T47D (cell line): Measurements from ENCODE around the gene PTPRT.
A peak's percentile ranks its signal among the peaks of the same experiment; 100 is the strongest.

ENCODE experiments used
- DNase-seq, 2 experiments: peaks; one replicate each; pipeline versions ENCODE4 v3.0.0 to v3.0.0-alpha.2; 2011 to 2012; ENCODE audit warnings: low read depth in 1 of 2, low spot score in 1 of 2
- JUND ChIP-seq: IDR thresholded peaks from 2 replicates; pipeline ENCODE4 v1.6.1; 2012; ENCODE audit warnings: low read depth
- in situ Hi-C: cut with HindIII; loops from 2 replicates; pipeline ENCODE4 v1.10.0; 2016; ENCODE audit warnings: low sequenced_read_pairs, low pct_unique_long_range_greater_than_20kb

The PTPRT gene

DNA sequence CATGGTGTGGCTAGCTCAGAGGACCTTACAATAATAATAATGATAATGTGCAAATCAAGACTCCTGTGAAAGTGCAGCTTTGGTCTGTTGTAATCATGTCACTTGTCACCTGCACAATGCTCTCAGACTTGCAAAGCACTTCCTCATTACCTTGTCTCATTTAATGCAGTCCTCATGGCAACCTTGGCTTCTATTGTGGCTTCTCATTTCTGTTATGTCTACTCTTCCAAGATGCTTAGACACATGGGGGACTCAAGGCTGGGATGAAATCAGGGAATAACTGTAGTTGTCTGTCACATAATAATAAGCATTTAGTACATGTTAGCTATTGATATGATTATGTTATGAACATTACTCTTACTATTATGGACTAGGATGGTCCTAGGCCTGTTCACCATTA is 484.2 kb downstream of the PTPRT start:
- in situ Hi-C loops = no loop called here
- TF ChIP-seq JUND = no peak
- DNase-seq = no peak

DNA sequence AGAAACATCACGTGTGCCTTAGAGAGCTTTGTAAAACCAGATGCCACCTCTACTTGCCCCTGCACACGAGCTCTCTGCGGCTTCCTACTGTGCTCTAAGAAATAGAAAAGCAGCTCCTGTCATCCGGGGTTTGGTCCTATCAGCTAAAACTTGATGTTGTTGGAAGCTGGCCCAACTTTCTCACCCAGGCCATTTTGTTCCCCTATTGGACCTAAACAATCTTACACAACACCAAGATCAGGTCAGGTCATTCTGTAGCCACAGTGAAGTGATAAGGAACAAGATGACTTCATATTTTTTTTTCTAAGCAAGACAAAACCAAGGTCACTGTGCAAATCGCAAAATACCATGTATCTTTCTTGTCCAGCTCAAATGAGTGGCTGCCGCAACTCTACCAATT is 486.0 kb downstream of the PTPRT start:
- TF ChIP-seq JUND = no peak
- DNase-seq = no peak
- in situ Hi-C loops = no loop called here

DNA sequence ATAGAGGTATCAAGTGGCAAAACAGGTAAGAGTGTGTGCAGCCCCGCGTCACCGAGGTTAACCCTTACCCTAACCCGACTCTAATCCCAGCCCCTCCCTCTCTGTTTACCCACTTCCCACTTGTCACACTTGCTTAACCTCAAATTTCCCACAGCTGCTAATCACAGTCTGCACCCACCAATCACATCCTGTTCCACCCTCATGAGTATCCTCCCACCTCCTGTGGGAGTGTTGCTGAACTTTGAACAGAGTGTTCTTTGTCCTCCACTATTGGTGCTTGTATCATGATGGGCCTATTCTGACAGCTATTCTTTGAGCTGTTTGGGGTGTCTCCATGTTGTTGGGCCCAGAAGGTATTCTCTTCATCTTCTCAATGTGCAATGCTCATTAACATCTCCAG is 487.8 kb downstream of the PTPRT start:
- no peak for DNase-seq
- TF ChIP-seq JUND = no peak
- in situ Hi-C loops = no loop called here

DNA sequence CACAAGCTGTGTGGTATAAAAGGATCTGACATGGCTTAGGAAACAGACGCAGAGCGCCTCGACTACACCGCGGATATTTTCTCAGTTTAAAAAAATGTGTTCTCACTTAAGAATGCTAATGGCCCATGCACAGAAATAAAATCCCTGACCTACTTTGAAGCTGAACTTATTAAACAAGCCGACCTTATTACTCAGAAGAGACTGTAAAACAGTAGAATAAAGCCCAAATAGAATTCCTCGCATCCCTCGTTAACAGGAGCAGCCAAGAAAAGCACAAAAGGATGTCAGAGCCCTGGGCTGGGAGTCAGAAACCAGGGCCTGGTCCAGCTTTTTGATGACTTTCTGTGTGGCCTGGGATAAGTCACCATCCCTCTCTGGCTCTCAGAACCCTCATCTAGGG is 489.3 kb downstream of the PTPRT start:
- no peak for TF ChIP-seq JUND
- in situ Hi-C loops = no loop called here
- no peak for DNase-seq

DNA sequence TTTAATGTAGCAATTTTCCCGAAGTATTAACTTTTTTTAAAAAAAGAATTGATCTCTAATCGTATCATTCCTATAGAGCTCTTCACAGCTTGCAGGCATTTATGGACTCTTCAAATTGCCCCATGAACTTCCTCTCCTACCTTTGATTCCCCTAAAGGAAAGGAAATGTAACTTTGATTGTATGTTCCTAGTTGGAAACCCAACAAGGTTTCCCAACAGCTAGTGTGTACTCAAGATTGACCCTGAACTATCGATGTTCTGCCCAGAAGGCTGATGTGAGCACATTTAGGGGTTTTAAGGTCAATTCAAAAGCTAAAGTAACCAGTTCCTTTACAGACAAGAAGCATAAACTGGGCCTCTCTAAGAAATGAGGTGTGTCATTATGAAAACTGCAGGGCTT is 491.7 kb downstream of the PTPRT start:
- in situ Hi-C loops = no loop called here
- DNase-seq = no peak
- no peak for TF ChIP-seq JUND

DNA sequence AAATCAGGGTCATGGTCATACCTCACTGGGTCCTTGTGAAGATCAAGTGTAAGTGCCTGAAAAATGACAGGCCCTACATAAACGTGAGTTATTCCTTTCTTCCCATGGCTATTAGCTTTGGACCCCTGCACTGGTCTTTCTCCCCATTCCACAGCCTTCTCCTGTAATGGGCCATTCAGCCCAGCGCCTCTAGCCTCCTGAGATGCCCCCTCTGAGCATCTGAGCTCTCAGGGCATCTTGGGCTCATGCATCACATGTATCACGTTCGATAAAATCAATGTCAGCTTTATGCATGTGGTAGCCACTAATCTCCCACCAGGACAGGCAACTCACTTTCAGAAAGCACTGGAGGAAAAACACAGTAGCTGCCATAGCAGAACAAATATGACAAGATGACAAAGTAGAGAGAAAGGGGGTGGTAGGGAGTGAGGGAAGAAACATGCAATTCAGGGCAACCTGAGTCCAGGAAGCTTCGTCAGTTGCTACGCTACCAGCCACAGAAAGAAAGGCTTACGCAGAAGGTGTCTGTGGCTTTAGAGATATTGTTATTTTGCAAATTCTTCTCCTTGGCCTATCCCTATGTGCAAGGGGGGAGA is 498.8 kb downstream of the PTPRT start:
- in situ Hi-C loops = no loop called here
- no peak for TF ChIP-seq JUND
- no peak for DNase-seq

DNA sequence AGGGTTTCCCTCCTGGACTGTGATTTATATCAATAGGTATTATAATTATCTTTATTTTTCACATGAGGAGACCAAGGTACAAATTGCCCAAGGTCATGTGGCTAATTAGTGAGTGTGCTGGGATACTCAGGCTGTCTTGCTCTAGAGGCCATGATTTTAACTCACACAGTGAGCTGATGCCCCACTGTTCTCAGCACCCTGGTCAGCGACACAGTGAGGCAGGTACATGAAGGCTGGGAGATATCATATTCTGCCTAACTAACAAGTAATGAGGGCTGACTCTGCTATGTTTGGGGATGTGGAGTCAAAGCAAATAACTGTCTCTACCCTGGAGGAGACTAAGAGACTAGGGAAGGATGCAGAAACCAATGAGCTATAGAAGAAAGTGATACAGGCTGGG is 501.1 kb downstream of the PTPRT start:
- TF ChIP-seq JUND = no peak
- in situ Hi-C loops = no loop called here
- DNase-seq = peak; percentile 17 to 39

DNA sequence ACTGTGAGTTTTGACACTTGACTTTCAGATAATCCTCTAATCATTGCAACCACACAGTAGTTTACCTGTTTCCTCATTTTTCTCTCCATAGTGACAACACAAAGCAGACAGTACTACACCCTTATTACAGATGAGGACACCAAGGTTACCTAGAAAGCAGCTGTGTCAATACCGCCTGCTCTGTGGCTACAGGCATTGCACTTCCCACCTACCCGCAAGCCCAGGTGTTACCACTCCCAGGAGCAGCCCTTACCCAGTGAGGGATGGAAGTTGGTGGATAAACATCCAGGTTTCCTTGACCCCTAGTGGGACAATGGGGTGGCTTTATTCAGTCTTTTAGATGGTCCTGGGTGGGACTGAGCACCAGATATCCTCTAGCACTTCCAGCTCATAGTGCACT is 503.6 kb downstream of the PTPRT start:
- in situ Hi-C loops = no loop called here
- TF ChIP-seq JUND = no peak
- no peak for DNase-seq

DNA sequence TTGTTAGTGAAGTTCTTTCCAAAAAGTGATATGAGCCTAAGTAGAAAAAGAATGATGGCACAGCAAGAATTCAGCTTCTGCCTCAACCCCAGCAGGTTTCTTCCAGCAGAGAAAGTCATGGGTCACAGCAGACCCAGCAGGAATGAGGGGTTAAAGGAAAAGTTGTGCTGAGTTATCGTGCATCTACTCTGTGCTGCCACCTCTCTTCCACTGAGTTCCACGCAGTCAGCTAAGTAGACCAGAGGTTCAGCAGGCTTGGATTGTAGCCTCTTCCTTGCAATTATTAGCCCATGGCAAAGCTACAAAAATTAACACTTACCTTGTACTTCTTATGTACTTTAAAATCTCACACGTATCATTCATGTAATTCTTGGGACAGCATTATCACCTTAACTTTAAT is 510.8 kb downstream of the PTPRT start:
- TF ChIP-seq JUND = no peak
- no peak for DNase-seq
- in situ Hi-C loops = no loop called here

DNA sequence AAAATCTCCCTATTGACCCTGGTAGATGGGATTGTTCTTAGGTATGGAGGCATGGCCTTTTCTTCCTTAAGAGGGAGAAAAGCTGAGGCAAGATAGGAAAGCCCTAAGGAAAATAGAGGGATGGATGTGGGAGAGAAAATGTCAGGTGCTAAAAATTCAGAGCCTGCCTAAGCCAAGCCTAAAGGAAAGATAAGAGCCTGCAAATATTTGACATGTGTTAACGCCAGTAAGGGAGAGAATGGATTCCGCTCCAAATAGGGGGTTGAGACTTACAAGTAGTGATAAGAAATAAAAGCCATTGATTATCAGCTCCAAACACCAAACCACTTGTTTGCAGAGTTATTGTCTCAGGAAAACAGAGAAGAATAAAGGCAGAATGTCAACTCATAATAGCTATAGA is 533.6 kb downstream of the PTPRT start:
- in situ Hi-C loops = no loop called here
- no peak for TF ChIP-seq JUND
- no peak for DNase-seq

DNA sequence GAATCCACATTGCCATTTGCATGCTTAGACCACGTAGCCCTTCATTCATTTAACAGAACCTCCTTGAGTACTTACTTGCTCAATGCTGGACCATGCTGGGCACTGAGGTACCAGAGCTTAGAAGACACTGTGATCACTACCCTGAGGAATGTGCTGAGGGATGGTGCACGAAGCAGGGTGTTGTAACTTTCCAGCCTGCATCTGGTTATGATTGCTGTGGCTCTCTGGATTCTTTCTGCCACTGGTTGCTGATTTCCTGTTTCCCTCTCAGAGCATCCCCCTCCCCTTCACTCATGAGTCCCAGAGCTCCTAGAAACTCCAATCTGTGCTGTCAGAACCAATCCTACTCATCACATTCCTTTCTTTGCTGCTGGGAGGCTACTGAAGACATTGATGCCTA is 537.4 kb downstream of the PTPRT start:
- DNase-seq = no peak
- no peak for TF ChIP-seq JUND
- in situ Hi-C loops = no loop called here

DNA sequence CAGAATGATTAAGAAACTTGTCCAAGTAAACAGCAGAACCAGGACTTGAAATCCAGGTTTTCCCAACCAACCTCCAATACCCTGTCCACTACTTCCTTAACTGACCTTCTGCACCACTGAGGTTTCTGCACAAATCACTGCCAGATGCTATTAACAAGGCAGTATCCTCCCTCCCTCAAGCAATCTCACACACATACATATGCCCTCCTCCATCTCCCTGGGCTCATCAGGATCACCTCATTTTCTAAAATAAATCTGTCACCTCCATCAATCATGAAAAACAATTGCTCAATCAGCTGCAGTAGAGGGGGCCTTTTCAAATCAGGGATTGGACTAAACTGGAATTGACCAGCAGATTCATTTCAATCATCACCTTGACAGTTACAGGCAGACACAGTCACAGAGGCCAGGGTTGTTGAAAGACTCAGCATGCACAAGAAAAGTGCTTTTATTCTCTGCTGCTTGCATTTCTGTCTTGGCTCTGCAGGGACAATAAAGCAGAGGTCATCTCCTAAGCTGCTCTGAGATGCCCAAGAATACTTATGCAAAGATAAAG is 539.4 kb downstream of the PTPRT start:
- in situ Hi-C loops = no loop called here
- DNase-seq = no peak
- TF ChIP-seq JUND = no peak

DNA sequence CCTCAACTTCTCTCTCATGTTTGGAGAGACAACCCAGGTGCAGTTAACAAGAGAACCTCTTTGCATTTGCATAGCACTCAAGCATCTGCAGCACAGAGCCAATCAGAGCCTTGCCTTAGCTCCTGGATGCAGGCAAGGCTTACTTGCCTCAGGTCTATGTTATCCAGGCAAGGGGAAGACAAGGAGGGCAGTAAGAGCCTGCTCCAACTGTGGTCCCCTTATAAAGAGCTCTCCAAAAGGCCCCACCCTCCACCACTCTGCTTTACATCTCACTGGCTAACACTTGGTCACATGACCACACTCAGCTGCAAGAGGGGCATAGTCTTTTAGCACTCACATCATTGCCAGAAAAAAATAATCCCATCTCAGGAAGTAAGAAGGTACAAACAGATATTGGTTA is 540.0 kb downstream of the PTPRT start:
- in situ Hi-C loops = no loop called here
- no peak for TF ChIP-seq JUND
- no peak for DNase-seq

DNA sequence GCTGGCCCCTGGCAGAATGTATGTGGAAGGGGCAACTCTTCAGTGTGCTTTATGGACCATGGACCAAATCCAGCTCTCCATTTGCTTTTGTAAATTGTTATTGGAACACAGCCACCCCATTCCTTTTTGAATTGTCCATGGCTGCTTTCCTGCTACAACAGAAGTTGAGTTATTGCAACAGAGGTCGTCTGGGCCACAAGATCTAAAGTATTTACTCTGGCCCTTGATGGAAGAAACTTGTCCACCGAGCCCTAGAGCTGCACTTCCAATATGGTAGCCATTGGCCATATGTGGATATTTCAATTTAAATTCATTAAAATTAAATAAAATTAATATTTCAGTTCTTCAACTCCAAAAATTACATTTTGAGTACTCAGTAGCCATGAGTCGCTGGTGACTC is 543.5 kb downstream of the PTPRT start:
- in situ Hi-C loops = no loop called here
- no peak for DNase-seq
- no peak for TF ChIP-seq JUND
